HepG2 (cell line): ENCODE data around the gene RNASE8. TPM values are rescaled to one million over a fixed set of nuclear protein-coding genes. Genes with fewer than 3 reads are reported as not detected.

Experiments
- ATAC-seq: fragments of 200-7000 bp; cut with Tn5 transposase; 3 replicates; pipeline ENCODE4 v1.9.1; 2020; ENCODE audit warnings: mild to moderate bottlenecking, moderate library complexity
- BruUV-seq: library from RNA; stranded (reverse); fragments of 400-500 nt; replicated peaks from 2 replicates; lab custom pipeline; 2021; lab: Mats Ljungman, UMichigan
- CTCF ChIA-PET: fragments of 300-600 bp; formaldehyde crosslinking; extraction: SDS; loops from one replicate; lab custom pipeline; 2021; ENCODE audit warnings: low total read pairs, inconsistent platforms, low intra/inter-chr PET ratio; lab: Yijun Ruan, JAX
- POLR2A ChIA-PET: fragments of 350-600 bp; sonication (Branson Sonifier 250); formaldehyde crosslinking; loops from one replicate; lab custom pipeline; 2020; ENCODE audit warnings: antibody characterized with exemption, inconsistent platforms; lab: Yijun Ruan, JAX
- DNase-seq: peaks from one replicate; pipeline ENCODE4 v3.0.0-alpha.2; 2015; ENCODE audit warnings: low spot score
- FAIRE-seq: peaks from 3 replicates; lab custom pipeline; 2011; peaks lifted over from hg19 to GRCh38; lab: Jason Lieb, UNC
- H2AFZ ChIP-seq: one replicate; pipeline ENCODE4 v1.6.1; 2011; ENCODE audit warnings: low read length, inconsistent platforms
- H3K27ac ChIP-seq: fragments of 300-600 bp; 3 replicates; pipeline ENCODE4 v1.8.0; 2011; ENCODE audit warnings: mixed run types, mild to moderate bottlenecking, mixed read lengths, low read length, inconsistent platforms; ENCODE audit not compliant: insufficient read depth; ENCODE audit errors: extremely low read length
- H3K27me3 ChIP-seq, 2 experiments: fragments of 200-600 bp in 1 of 2; 2 replicates in 1 of 2; 3 replicates in 1 of 2; pipeline versions ENCODE4 v1.6.0 to v1.8.0; 2011; ENCODE audit warnings: low read length in 2 of 2, mild to moderate bottlenecking in 2 of 2, moderate library complexity in 2 of 2, inconsistent platforms in 1 of 2; ENCODE audit not compliant: insufficient read depth in 2 of 2, control insufficient read depth in 1 of 2
- H3K36me3 ChIP-seq, 2 experiments: fragments of 200-600 bp in 1 of 2; replicated peaks in 1 of 2; 2 replicates in 1 of 2; 3 replicates in 1 of 2; pipeline versions ENCODE4 v1.5.1 to v1.8.0; 2011; ENCODE audit warnings: low read length in 2 of 2, inconsistent platforms in 1 of 2; ENCODE audit not compliant: insufficient read depth in 2 of 2, control insufficient read depth in 1 of 2
- H3K4me1 ChIP-seq: 2 replicates; pipeline ENCODE4 v1.5.1; 2012; ENCODE audit warnings: low read length, inconsistent platforms; ENCODE audit not compliant: insufficient read depth
- H3K4me2 ChIP-seq: 2 replicates; pipeline ENCODE4 v1.6.0; 2011; ENCODE audit warnings: low read depth, low read length, inconsistent platforms
- H3K4me3 ChIP-seq, 3 experiments: fragments of 200-600 bp in 1 of 3; sonication (generic), shearing (Covaris generic) in 1 of 3; replicated peaks in 1 of 3; 2 replicates each; pipeline ENCODE4 v1.5.1; 2011 to 2016; ENCODE audit warnings: low read length in 3 of 3, inconsistent platforms in 2 of 3, low read depth in 2 of 3, mild to moderate bottlenecking in 2 of 3, control low read depth in 1 of 3, mixed read lengths in 1 of 3; ENCODE audit not compliant: insufficient read depth in 1 of 3
- H3K79me2 ChIP-seq: one replicate; pipeline ENCODE4 v1.6.1; 2011; ENCODE audit warnings: low read length, inconsistent platforms; ENCODE audit not compliant: insufficient read depth
- H3K9ac ChIP-seq: 2 replicates; pipeline ENCODE4 v1.6.0; 2011; ENCODE audit warnings: mild to moderate bottlenecking, low read depth, low read length, inconsistent platforms; ENCODE audit not compliant: insufficient read depth
- H3K9me3 ChIP-seq: 2 replicates; pipeline ENCODE4 v1.5.1; 2012; ENCODE audit warnings: mild to moderate bottlenecking, low read length
- H4K20me1 ChIP-seq: 2 replicates; pipeline ENCODE4 v1.6.0; 2011; ENCODE audit warnings: inconsistent platforms, mild to moderate bottlenecking, low read length, moderate library complexity; ENCODE audit not compliant: insufficient read depth
- ARNTL ChIP-seq: sonication (generic); formaldehyde crosslinking; IDR thresholded peaks from 2 replicates; pipeline ENCODE4 v1.4.0; 2020; ENCODE audit warnings: mild to moderate bottlenecking, missing genetic modification reagents
- HOXA5 ChIP-seq: sonication (generic); formaldehyde crosslinking; IDR thresholded peaks from 2 replicates; pipeline ENCODE4 v1.4.0; 2020; ENCODE audit warnings: missing genetic modification reagents
- KLF11 ChIP-seq: IDR thresholded peaks from 2 replicates; pipeline ENCODE4 v1.6.1; 2016; ENCODE audit warnings: missing compliant biosample characterization
- MBNL3 ChIP-seq: fragments of 250-450 bp; sonication (Bioruptor Pico); conservative IDR thresholded peaks from 2 replicates; pipeline ENCODE4 v1.8.0; 2022; ENCODE audit warnings: mild to moderate bottlenecking, inconsistent platforms
- NCOR1 ChIP-seq: fragments of 200-600 bp; sonication (generic); IDR thresholded peaks from 2 replicates; pipeline ENCODE4 v1.7.0; 2017; ENCODE audit warnings: antibody characterized with exemption, low read length, borderline replicate concordance
- NFE2L2 ChIP-seq: fragments of 150-350 bp; IDR thresholded peaks from 2 replicates; pipeline ENCODE4 v1.6.1; 2014; ENCODE audit warnings: low read length
- POLR2G ChIP-seq: fragments of 200-400 bp; formaldehyde crosslinking; IDR thresholded peaks from 2 replicates; pipeline ENCODE4 v1.6.1; 2018; ENCODE audit warnings: mild to moderate bottlenecking, low read depth, low read length, moderate library complexity
- SMAD3 ChIP-seq: sonication (generic); formaldehyde crosslinking; IDR thresholded peaks from 2 replicates; pipeline ENCODE4 v1.4.0; 2020; ENCODE audit warnings: missing genetic modification reagents
- SMC3 ChIP-seq: IDR thresholded peaks from 2 replicates; pipeline ENCODE4 v1.6.1; 2011; ENCODE audit warnings: low read length, improper control_type of control experiment
- SUZ12 ChIP-seq: fragments of 150-350 bp; IDR thresholded peaks from 2 replicates; pipeline ENCODE4 v1.6.1; 2014; ENCODE audit warnings: low read depth, low read length
- TOPORS ChIP-seq: sonication (generic); formaldehyde crosslinking; IDR thresholded peaks from 2 replicates; pipeline ENCODE4 v1.8.0; 2023; ENCODE audit warnings: mild to moderate bottlenecking, missing genetic modification reagents
- ZNF256 ChIP-seq: sonication (generic); formaldehyde crosslinking; conservative IDR thresholded peaks from 2 replicates; pipeline ENCODE4 v1.4.0; 2020; ENCODE audit warnings: missing genetic modification reagents
- ZNF296 ChIP-seq: sonication (generic); formaldehyde crosslinking; conservative IDR thresholded peaks from 2 replicates; pipeline ENCODE4 v1.5.0; 2020; ENCODE audit warnings: mild to moderate bottlenecking, missing genetic modification reagents
- ZNF34 ChIP-seq: sonication (generic); formaldehyde crosslinking; IDR thresholded peaks from 2 replicates; pipeline ENCODE4 v1.4.0; 2020; ENCODE audit warnings: mild to moderate bottlenecking, missing genetic modification reagents, borderline replicate concordance
- WGBS: methylation state at CpG from one replicate; pipeline ENCODE4 v1.1.6; 2017; ENCODE audit warnings: low lambda C conversion rate; 5-methylcytosine and 5-hydroxymethylcytosine counted together
- in situ Hi-C: cut with HindIII; loops from 2 replicates; pipeline ENCODE4 v1.10.0; 2017; ENCODE audit warnings: low pct_unique_long_range_greater_than_20kb; ENCODE audit not compliant: extremely low pct_ligation_motif_present
- intact Hi-C: fragments of 100-400 bp; cut with micrococcal nuclease; formaldehyde crosslinking; loops from one replicate; pipeline ENCODE4 v1.10.0; 2022; ENCODE audit not compliant: unreplicated experiment
- polyA plus RNA-seq, 8 experiments: library from polyadenylated mRNA; depleted of rRNA in 3 of 8; stranded (reverse) in 7 of 8; unstranded in 1 of 8; fragments of >200 nt; fragmentation: Illumina TruSeq in 4 of 8; extraction: Trizol in 4 of 8; gene quantifications; 2 replicates each; pipeline versions ENCODE4 v1.2.1 to v1.2.3, GENCODE V29; 2011 to 2016; ENCODE audit warnings: low read depth in 4 of 8, missing spikeins in 1 of 8, mixed read lengths in 1 of 8; ENCODE audit not compliant: insufficient read depth in 1 of 8
- total RNA-seq, 5 experiments: library from RNA; depleted of rRNA; stranded (reverse); fragments of >200 nt; fragmentation: Illumina TruSeq; extraction: Trizol; gene quantifications; 2 replicates each; pipeline ENCODE4 v1.2.3, GENCODE V29; 2016; ENCODE audit warnings: low read depth in 1 of 5
- TF ChIP-seq, protein P1 (sequence below): sonication (generic); formaldehyde crosslinking; IDR thresholded peaks from 2 replicates; pipeline ENCODE4 v1.4.0; 2020; ENCODE audit warnings: mild to moderate bottlenecking, missing genetic modification reagents
- TF ChIP-seq, protein P2 (sequence below): sonication (generic); formaldehyde crosslinking; IDR thresholded peaks from 2 replicates; pipeline ENCODE4 v1.4.0; 2020; ENCODE audit warnings: missing genetic modification reagents, borderline replicate concordance
- TF ChIP-seq, protein P3 (sequence below): IDR thresholded peaks from 2 replicates; pipeline ENCODE4 v1.6.1; 2016; ENCODE audit warnings: missing compliant biosample characterization, missing genetic modification reagents, borderline replicate concordance
- TF ChIP-seq, protein P4 (sequence below): IDR thresholded peaks from 2 replicates; pipeline ENCODE4 v1.6.1; 2016; ENCODE audit warnings: low read depth, control low read depth

Gene RNASE8
- total and polyA plus RNA-seq, 2 of the 13 experiments (the other 11 are each of a cell fraction or from before 2014, with no cell fraction given) = not detected

DNA sequence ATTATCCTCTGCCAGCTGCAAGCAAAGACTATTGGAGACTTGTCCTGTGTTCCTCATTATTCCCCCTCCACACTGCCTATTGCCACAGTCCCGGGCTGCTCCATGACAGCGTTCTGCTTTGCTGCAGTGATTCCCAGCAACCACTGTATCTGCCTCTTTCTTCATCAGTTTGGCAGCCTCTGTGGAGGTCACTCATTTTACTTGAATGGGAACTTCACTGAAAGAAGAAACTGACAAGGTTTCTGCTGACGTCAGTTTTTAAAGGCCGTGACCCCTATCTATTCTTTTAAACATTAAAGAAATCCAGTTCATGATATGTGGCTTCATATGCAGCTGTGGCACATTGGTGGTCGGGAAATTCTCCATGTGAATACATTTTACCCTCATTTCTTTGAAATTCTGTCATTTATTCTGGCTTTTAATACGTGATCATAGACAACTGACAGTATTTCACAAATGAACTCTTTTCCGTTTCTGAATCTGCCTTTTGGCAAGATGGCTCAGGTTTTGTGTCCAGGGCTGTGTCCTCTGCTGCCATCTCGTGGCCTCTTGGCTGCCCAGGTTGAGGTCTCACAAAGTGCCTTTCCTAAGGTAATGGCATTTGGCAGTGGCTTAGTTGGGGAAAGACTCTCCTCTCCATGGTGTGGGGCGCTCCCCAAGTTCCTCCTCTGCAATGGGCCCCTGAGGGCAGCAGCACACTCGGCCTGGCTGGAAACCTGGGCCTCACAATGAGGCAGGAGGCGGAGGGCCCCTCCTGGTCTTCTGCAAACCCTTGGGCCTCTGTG, 49.1 kb downstream of the RNASE8 start:
- ATAC-seq (peak; percentile 45), DNase-seq (peak; percentile 84), FAIRE-seq (peak; percentile 76)
- Histone ChIP-seq H3K79me2 (peaks cover 11% of the 10 kb centered on the region), H3K27me3 (no peaks in the 10 kb centered on the region; a peak in 1 of 5 replicates), H3K36me3 (no peaks in the 10 kb centered on the region), H3K4me3 (peak overlapping the region; percentile 51 to 67 (median 62)), H3K27ac (peak overlapping the region; percentile 53), H4K20me1 (no peaks in the 10 kb centered on the region), H3K9ac (peak overlapping the region; percentile 58), H3K4me2 (peak overlapping the region; percentile 94), H3K9me3 (no peaks in the 10 kb centered on the region), H2AFZ (peak overlapping the region; percentile 95), H3K4me1 (peaks cover 75% of the 10 kb centered on the region)
- BruUV-seq = no TSS peak
- ChIA-PET POLR2A (interaction anchor here (0.7 to 4.7 kb wide), 5 partner anchors 9 to 92 kb away, joined by 4 to 91 read pairs (median 5); no protein-coding TSS in a partner anchor), CTCF (interaction anchor here (1.1 to 8.0 kb wide), 6 partner anchors 14 to 95 kb away, joined by 4 to 320 read pairs (median 20); partner anchors contain the start of genes ARHGEF40 and ZNF219)
- intact Hi-C loops = no loop called here
- in situ Hi-C loops = no loop called here
- WGBS = 1% methylated on average over 11 of the region's 11 CpGs
- TF ChIP-seq ZNF256 (CRISPR knock-in tag) (no peak), NCOR1 (no peak), SMAD3 (CRISPR knock-in tag) (peak; percentile 86), TOPORS (CRISPR knock-in tag) (no peak), ARNTL (CRISPR knock-in tag) (no peak), MBNL3 (CRISPR knock-in tag) (no peak), ZNF296 (CRISPR knock-in tag) (no peak), NFE2L2 (no peak), POLR2G (no peak), KLF11 (CRISPR knock-in tag) (peak; percentile 14; the same call in 1 of the 2 replicates), HOXA5 (CRISPR knock-in tag) (0 out of 2 replicates have a peak, but pooled peaks have one; percentile 35), ZNF34 (no peak), SMC3 (peak; percentile 96), SUZ12 (no peak)
- TF ChIP-seq, protein P1, sequence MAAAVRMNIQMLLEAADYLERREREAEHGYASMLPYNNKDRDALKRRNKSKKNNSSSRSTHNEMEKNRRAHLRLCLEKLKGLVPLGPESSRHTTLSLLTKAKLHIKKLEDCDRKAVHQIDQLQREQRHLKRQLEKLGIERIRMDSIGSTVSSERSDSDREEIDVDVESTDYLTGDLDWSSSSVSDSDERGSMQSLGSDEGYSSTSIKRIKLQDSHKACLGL (CRISPR knock-in tag) = peak; percentile 63; the same call in 1 of the 2 replicates
- TF ChIP-seq, protein P2, sequence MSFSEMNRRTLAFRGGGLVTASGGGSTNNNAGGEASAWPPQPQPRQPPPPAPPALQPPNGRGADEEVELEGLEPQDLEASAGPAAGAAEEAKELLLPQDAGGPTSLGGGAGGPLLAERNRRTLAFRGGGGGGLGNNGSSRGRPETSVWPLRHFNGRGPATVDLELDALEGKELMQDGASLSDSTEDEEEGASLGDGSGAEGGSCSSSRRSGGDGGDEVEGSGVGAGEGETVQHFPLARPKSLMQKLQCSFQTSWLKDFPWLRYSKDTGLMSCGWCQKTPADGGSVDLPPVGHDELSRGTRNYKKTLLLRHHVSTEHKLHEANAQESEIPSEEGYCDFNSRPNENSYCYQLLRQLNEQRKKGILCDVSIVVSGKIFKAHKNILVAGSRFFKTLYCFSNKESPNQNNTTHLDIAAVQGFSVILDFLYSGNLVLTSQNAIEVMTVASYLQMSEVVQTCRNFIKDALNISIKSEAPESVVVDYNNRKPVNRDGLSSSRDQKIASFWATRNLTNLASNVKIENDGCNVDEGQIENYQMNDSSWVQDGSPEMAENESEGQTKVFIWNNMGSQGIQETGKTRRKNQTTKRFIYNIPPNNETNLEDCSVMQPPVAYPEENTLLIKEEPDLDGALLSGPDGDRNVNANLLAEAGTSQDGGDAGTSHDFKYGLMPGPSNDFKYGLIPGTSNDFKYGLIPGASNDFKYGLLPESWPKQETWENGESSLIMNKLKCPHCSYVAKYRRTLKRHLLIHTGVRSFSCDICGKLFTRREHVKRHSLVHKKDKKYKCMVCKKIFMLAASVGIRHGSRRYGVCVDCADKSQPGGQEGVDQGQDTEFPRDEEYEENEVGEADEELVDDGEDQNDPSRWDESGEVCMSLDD (CRISPR knock-in tag) = no peak
- TF ChIP-seq, protein P3, sequence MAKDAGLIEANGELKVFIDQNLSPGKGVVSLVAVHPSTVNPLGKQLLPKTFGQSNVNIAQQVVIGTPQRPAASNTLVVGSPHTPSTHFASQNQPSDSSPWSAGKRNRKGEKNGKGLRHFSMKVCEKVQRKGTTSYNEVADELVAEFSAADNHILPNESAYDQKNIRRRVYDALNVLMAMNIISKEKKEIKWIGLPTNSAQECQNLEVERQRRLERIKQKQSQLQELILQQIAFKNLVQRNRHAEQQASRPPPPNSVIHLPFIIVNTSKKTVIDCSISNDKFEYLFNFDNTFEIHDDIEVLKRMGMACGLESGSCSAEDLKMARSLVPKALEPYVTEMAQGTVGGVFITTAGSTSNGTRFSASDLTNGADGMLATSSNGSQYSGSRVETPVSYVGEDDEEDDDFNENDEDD (CRISPR knock-in tag) = peak; percentile 42; the same call in 1 of the 2 replicates
- TF ChIP-seq, protein P4, sequence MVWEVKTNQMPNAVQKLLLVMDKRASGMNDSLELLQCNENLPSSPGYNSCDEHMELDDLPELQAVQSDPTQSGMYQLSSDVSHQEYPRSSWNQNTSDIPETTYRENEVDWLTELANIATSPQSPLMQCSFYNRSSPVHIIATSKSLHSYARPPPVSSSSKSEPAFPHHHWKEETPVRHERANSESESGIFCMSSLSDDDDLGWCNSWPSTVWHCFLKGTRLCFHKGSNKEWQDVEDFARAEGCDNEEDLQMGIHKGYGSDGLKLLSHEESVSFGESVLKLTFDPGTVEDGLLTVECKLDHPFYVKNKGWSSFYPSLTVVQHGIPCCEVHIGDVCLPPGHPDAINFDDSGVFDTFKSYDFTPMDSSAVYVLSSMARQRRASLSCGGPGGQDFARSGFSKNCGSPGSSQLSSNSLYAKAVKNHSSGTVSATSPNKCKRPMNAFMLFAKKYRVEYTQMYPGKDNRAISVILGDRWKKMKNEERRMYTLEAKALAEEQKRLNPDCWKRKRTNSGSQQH = peak; percentile 70; the same call in 1 of the 2 replicates
